Measurements from ENCODE around the gene TMEM117.
"Not testable (repeated sequence)": the region's sequence is repeated elsewhere in the genome, so short reads cannot be mapped to it uniquely, and the experiment has no call there.

Gene TMEM117

DNA sequence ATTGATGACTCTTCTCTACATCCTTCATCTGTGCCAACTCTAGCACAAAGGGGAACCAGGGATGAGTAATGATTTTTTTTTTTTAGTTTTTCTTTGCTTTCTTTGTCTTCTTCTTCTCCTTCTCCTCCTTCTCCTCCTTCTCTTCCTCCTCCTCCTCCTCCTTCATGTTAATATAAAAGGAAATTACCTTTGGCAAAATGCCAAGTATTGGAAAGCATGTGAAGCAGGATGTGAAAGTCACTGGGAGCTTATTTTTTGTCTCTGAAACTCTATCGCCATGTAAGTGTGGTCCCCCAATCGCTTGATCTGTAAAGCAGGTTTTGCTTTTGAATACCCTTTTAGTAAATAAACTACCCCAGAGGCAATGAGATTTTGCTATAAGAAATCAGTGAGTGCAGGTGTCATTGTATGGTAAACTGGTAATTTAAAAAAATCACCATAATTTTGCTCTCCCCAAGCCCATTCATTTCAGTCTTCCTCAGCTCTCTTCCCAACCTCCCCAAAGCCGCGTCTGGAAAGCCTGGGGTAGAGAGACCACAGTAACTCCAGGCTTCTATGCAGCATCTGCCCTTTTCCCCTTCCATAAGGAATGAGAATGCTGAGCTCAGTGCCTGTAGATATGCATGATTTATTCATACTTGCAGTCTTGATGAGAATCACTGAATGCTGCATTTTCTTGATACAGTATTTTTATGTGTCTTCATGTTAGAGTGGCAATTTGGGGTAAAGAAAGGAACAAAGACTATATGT, 388.7 kb downstream of the TMEM117 start:
- DNase-seq (ENCODE audit: low spot score), result no peak

DNA sequence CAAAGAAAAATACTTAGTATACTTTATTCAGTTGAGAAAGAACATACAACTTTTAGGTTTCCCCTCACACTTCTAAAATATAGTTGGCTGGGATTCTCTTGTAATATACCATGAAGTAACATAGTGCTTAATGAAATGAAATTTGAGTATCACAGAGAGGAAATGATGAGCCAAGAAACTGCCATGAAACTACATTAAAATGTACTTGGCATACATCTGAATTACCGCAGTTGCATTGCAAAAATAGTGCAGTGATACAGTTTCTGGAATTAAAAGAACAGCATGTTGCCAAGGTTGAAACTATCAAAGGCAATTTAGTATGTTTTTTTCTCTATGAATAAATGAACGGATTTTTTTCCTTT, 389.2 kb downstream of the TMEM117 start:
- no peak for DNase-seq (ENCODE audit: low spot score)

- DNase-seq (ENCODE audit: low spot score), result no peak
Measured at GRCh38 chr12:44227616-44228015, 391.7 kb downstream of the TMEM117 start.

DNA sequence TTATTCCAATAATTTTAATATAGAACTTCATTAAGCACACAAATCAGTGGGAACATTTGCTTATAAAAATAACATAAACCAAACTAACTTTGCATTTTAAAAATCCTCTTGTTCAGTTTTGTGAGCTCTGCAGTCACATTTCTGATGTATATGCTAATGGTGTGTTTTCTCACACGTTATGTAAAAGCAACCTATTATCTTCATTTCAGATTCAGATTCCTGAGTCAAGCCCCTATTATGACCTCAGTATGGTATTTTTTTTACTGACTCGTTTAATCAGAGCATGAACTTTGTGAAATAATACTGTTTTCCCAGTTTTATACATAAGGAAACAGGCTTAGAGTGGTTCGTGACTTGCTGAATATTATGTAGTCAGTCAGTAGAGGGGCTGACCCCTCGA, 394.0 kb downstream of the TMEM117 start:
- DNase-seq (ENCODE audit: low spot score), result no peak

GRCh38 chr12:44235674-44236073, 399.8 kb downstream of the TMEM117 start:
- no peak for DNase-seq (ENCODE audit: low spot score)

- DNase-seq (ENCODE audit: low spot score), result no peak
Measured at GRCh38 chr12:44240186-44240585, 404.3 kb downstream of the TMEM117 start.

DNA sequence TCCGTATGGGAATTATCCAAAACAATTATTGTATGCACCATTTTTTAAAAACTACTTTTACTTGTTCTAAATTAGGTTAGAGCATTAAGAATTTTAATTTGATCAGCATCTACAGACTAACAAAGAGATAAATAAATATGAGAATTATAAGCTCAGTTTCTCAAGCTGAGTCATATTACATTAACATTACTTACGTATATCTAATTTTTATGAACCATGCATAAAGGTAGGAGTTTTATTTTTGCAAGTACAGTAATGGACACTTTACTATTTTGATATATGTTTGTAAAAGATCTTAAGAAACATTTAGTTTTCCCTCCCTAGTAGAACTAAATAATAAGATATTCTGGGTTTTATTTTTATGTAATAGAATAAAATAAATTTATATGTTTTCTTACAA, 410.1 kb downstream of the TMEM117 start:
- no peak for DNase-seq (ENCODE audit: low spot score)

- no peak for DNase-seq (ENCODE audit: low spot score)
Measured at GRCh38 chr12:44246482-44247105, 410.7 kb downstream of the TMEM117 start.

DNA sequence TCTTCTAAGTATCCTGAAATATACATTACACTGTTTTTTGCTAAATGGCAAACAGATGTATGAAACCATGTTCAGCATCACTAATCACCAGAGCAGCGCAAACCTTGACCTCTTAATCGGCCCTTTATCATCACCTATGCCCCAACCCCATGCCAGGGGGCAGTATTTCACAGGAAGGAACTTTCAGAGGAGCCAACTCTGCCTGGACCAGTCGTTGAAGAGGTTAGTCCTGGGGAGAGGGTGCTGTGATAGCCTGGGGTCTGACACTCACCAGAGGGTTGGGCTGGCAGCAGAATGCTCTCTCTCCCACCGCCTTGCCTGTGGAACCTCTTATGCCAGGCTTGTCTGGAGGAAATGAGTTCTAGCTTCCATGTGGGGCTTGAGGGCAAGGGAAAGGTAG, 411.7 kb downstream of the TMEM117 start:
- DNase-seq (ENCODE audit: low spot score), result no peak

- DNase-seq (ENCODE audit: low spot score), result no peak
Measured at GRCh38 chr12:44248436-44248835, 412.6 kb downstream of the TMEM117 start.

GRCh38 chr12:44250440-44250839, 414.6 kb downstream of the TMEM117 start:
- not testable (repeated sequence) for DNase-seq (ENCODE audit: low spot score)

DNA sequence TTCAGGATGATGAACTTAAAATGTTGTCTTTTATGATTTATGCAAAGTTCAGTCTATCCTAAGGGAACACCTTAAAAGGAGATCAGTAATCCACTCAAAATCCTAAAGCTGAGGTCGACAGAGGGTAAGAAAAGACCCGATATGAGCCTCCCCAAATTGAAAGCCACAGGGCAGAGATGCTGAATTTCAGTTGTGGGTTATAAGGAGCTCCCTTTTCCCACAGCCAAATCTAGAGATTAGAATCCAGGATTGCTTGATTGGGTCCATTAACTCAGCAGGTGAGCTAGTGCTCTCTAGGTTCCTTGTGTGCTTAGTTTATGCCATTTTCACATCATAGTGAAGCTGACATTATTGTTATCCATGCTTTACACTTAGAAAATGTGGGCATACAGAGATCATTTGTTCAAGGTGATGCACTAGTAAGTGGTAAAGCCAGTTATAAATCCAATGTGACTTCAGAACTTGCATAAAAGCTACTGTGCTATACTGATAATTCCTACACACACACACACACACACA, 417.5 kb downstream of the TMEM117 start:
- no peak for DNase-seq (ENCODE audit: low spot score)

DNA sequence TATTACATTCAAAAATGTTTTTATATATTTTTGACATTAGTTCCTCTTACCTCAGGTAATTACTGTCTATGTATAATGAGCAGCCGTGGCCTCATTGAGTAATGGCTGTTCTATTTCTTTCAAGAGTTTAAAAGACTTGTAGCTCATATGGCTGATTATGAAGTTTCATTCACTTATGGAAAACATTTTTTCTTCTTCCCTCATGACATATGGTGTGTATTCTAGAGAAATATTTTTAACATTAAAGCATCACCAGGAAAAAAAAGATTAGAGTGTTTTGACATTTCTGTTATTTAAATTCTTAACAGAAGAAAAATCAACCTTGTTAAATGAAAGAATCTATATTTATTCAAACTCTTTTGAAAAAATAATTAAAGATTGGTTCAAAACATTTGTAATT, 422.4 kb downstream of the TMEM117 start:
- no peak for DNase-seq (ENCODE audit: low spot score)

- no peak for DNase-seq (ENCODE audit: low spot score)
Measured at GRCh38 chr12:44259890-44260289, 424.0 kb downstream of the TMEM117 start.

- DNase-seq (ENCODE audit: low spot score), result no peak
Measured at GRCh38 chr12:44260581-44260980, 424.7 kb downstream of the TMEM117 start.

GRCh38 chr12:44285321-44285960, 449.6 kb downstream of the TMEM117 start:
- no peak for DNase-seq (ENCODE audit: low spot score)

- no peak for DNase-seq (ENCODE audit: low spot score)
Measured at GRCh38 chr12:44286336-44286735, 450.5 kb downstream of the TMEM117 start.

DNA sequence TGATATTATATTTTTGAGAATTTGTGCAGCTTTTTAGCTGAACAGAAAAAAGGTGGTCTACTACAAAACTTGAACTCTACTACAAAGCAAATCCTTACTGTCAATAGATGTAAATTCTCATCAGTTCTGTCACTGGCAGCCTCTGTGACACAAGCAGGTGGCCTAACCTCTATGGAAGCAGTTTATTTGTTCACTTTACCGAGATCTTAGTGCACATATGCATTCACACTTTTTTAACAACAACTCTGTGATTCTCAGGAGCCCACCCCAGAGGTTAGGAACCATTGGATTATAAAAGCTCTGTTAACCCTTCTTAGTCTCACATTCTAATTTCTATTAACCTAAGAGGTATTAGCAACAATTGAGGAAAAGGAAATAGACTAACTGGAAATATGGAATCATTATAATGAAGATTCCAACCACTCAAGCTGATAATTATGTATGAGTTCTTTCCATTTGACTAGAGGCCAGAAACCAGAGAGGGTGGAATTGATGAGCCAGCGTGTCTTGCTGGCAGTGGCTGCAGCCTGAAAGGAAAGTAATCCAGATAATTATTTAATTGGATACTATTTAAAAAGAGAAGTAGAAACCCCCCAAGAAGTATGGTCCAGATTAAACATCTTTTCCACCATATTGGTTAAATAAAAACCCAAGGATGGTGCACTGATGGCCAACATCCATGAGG, 451.1 kb downstream of the TMEM117 start:
- no peak for DNase-seq (ENCODE audit: low spot score)

GRCh38 chr12:44287545-44287944, 451.7 kb downstream of the TMEM117 start:
- DNase-seq (ENCODE audit: low spot score), result no peak

- peak; percentile 13 for DNase-seq (ENCODE audit: low spot score)
Measured at GRCh38 chr12:44294649-44295048, 458.8 kb downstream of the TMEM117 start.

DNA sequence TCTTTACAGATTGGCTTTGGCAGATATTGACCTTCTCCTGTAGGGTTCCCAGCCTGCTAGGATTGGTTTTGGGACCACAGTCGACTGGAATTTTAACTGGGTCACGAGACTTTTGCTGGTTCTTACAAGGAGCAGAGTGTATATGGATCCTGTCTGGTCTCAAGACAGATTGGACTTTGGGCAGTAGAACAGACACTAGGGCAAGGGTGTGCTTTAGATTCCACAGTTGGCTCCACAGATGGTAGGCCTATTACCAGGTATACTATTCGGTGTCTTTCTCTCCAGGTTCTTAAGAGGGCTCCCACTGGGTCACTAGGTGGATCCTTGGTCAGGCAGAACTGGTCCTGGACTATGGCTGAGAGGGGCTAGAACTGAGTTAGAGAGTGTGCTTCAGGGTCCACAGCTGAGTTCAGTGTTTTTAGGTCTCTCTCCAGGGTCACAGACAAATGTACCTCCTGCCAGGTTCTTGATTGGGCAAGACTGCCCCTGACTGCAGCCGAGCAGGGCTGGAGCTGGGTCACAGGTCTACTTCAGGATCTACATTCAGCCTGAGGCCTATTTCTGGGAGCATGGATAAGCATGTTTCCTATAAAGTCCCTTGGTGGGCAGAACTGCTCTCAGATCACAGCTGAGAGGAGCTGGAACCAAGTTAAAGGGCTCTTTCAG, 460.2 kb downstream of the TMEM117 start:
- DNase-seq (ENCODE audit: low spot score), result no peak

GRCh38 chr12:44296624-44297197, 460.8 kb downstream of the TMEM117 start:
- DNase-seq (ENCODE audit: low spot score), result no peak
